Measurements from ENCODE around the gene UGT1A1.

The UGT1A1 gene

GRCh38 chr2:233791151-233791882 lies 31.2 kb downstream of the UGT1A1 start:
- Histone ChIP-seq H3F3A (ENCODE audit: insufficient read depth, low read length) (no peaks in the 10 kb centered on the region), H2AFZ (ENCODE audit: low read length) (no peak overlapping the region), H3K9me3 (ENCODE audit: low read length) (no peaks in the 10 kb centered on the region), H3K9me2 (ENCODE audit: low read depth, low read length) (no peaks in the 10 kb centered on the region), H3K27ac (ENCODE audit: low read depth, low read length, poor library complexity, severe bottlenecking) (no peak overlapping the region), H3K4me2 (ENCODE audit: low read length) (no peak overlapping the region), H3K79me2 (ENCODE audit: insufficient read depth, low read length) (no peaks in the 10 kb centered on the region), H3K4me1 (ENCODE audit: insufficient read depth, low read length, severe bottlenecking) (peaks cover 21% of the 10 kb centered on the region), H4K20me1 (ENCODE audit: insufficient read depth, low read length) (no peaks in the 10 kb centered on the region), H3K36me3 (ENCODE audit: insufficient read depth, low read length) (no peaks in the 10 kb centered on the region), H3K27me3 (ENCODE audit: insufficient read depth, low read length) (no peaks in the 10 kb centered on the region; the same call in 1 of the 2 replicates), H3K4me3 (ENCODE audit: low read depth, low read length, poor library complexity, severe bottlenecking) (no peak overlapping the region), H3K9ac (ENCODE audit: low read length) (no peak overlapping the region)
- TF ChIP-seq CTCF (IDR thresholded peaks at IDR 0.05; ENCODE audit: low read length) (no peak), EZH2 (IDR thresholded peaks at IDR 0.05; ENCODE audit: borderline replicate concordance, low read length) (no peak)

GRCh38 chr2:233791883-233792329 lies 31.8 kb downstream of the UGT1A1 start:
- Histone ChIP-seq H3K9ac (ENCODE audit: low read length) (no peak overlapping the region), H3K9me3 (ENCODE audit: low read length) (no peaks in the 10 kb centered on the region), H3K4me3 (ENCODE audit: low read depth, low read length, poor library complexity, severe bottlenecking) (peak overlapping the region; percentile 21), H3K36me3 (ENCODE audit: insufficient read depth, low read length) (no peaks in the 10 kb centered on the region), H3F3A (ENCODE audit: insufficient read depth, low read length) (no peaks in the 10 kb centered on the region), H2AFZ (ENCODE audit: low read length) (no peak overlapping the region), H3K4me2 (ENCODE audit: low read length) (peak overlapping the region; percentile 44), H4K20me1 (ENCODE audit: insufficient read depth, low read length) (no peaks in the 10 kb centered on the region), H3K4me1 (ENCODE audit: insufficient read depth, low read length, severe bottlenecking) (peaks cover 21% of the 10 kb centered on the region), H3K79me2 (ENCODE audit: insufficient read depth, low read length) (no peaks in the 10 kb centered on the region), H3K27ac (ENCODE audit: low read depth, low read length, poor library complexity, severe bottlenecking) (no peak overlapping the region), H3K9me2 (ENCODE audit: low read depth, low read length) (no peaks in the 10 kb centered on the region), H3K27me3 (ENCODE audit: insufficient read depth, low read length) (no peaks in the 10 kb centered on the region; the same call in 1 of the 2 replicates)
- TF ChIP-seq EZH2 (IDR thresholded peaks at IDR 0.05; ENCODE audit: borderline replicate concordance, low read length) (no peak), CTCF (IDR thresholded peaks at IDR 0.05; ENCODE audit: low read length) (no peak)

GRCh38 chr2:233792720-233793119 lies 32.6 kb downstream of the UGT1A1 start:
- Histone ChIP-seq H3K9me2 (ENCODE audit: low read depth, low read length) (no peaks in the 10 kb centered on the region), H3K4me1 (ENCODE audit: insufficient read depth, low read length, severe bottlenecking) (peaks cover 21% of the 10 kb centered on the region), H3K4me3 (ENCODE audit: low read depth, low read length, poor library complexity, severe bottlenecking) (peak overlapping the region; percentile 24), H3K4me2 (ENCODE audit: low read length) (peak overlapping the region; percentile 44), H3F3A (ENCODE audit: insufficient read depth, low read length) (no peaks in the 10 kb centered on the region), H4K20me1 (ENCODE audit: insufficient read depth, low read length) (no peaks in the 10 kb centered on the region), H3K9ac (ENCODE audit: low read length) (no peak overlapping the region), H2AFZ (ENCODE audit: low read length) (no peak overlapping the region), H3K9me3 (ENCODE audit: low read length) (no peaks in the 10 kb centered on the region), H3K79me2 (ENCODE audit: insufficient read depth, low read length) (no peaks in the 10 kb centered on the region), H3K27ac (ENCODE audit: low read depth, low read length, poor library complexity, severe bottlenecking) (no peak overlapping the region), H3K36me3 (ENCODE audit: insufficient read depth, low read length) (no peaks in the 10 kb centered on the region), H3K27me3 (ENCODE audit: insufficient read depth, low read length) (no peaks in the 10 kb centered on the region; the same call in 1 of the 2 replicates)
- no peak for TF ChIP-seq EZH2 (IDR thresholded peaks at IDR 0.05; ENCODE audit: borderline replicate concordance, low read length)
- no peak for TF ChIP-seq CTCF (IDR thresholded peaks at IDR 0.05; ENCODE audit: low read length)
